Measurements from ENCODE around the gene BRIX1.

DNA sequence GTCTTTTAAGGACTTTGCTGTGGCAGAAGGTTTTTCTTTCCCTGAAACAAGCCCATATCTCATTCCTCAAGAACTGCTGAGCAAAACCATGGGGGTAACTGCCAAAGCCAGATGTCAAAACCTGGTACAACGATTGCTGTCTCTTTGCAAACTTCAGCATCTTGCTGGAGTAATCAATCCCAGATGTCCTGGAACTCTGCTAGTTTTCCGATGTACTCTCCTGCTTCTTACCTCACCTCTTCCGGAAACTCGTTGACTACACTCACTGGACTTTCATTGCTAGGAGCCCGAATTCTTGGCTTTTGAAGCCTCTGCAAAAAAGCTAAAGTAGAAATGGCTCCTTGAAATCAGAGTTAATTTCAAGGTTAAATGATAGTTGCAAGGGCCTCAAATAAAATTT, 23.5 kb upstream of the BRIX1 start:
- TF ChIP-seq EZH2 (IDR thresholded peaks at IDR 0.05; ENCODE audit: low read length, missing control alignments) (no peak), CTCF (conservative IDR thresholded peaks at IDR 0.05 in 1 of 2, IDR thresholded peaks at IDR 0.05 in 1 of 2; ENCODE audit: low read depth in 1 of 2, low read length in 2 of 2) (no peak)
